K562 (cell line): ENCODE data around the gene TXN2. TPM values are rescaled to one million over a fixed set of nuclear protein-coding genes. Genes with fewer than 3 reads are reported as not detected.
A peak's percentile ranks its signal among the peaks of the same experiment; 100 is the strongest.

Source experiments
- AFF4 ChIP-seq: sonication (generic); formaldehyde crosslinking; IDR thresholded peaks from 2 replicates; pipeline ENCODE4 v1.8.0; 2023; ENCODE audit warnings: mild to moderate bottlenecking, missing genetic modification reagents
- ARID2 ChIP-seq: fragments of 450-650 bp; IDR thresholded peaks from 2 replicates; pipeline ENCODE4 v1.6.1; 2017; ENCODE audit warnings: antibody characterized with exemption, mild to moderate bottlenecking
- BCL6 ChIP-seq: fragments of 250-450 bp; sonication (Bioruptor Pico); IDR thresholded peaks from 2 replicates; pipeline ENCODE4 v1.4.0; 2020
- CREB3L1 ChIP-seq: fragments of 450-650 bp; IDR thresholded peaks from 2 replicates; pipeline ENCODE4 v1.6.1; 2014; ENCODE audit warnings: low read depth, mild to moderate bottlenecking, moderate library complexity, borderline replicate concordance
- DPF2 ChIP-seq: fragments of 450-650 bp; IDR thresholded peaks from 2 replicates; pipeline ENCODE4 v1.6.1; 2016
- HMG20A ChIP-seq: fragments of 450-650 bp; formaldehyde crosslinking; conservative IDR thresholded peaks from 2 replicates; pipeline ENCODE4 v1.4.0; 2020; ENCODE audit warnings: mild to moderate bottlenecking, mixed read lengths
- KHSRP ChIP-seq: fragments of 450-650 bp; IDR thresholded peaks from 2 replicates; pipeline ENCODE4 v1.6.1; 2017
- MBD1 ChIP-seq: fragments of 250-450 bp; sonication (Bioruptor Pico); IDR thresholded peaks from 2 replicates; pipeline ENCODE4 v1.8.0; 2022; ENCODE audit warnings: inconsistent platforms
- MTF1 ChIP-seq: fragments of 250-450 bp; sonication (Bioruptor Pico); IDR thresholded peaks from 2 replicates; pipeline ENCODE4 v1.9.0; 2021; ENCODE audit warnings: moderate library complexity, mild to moderate bottlenecking, inconsistent platforms, borderline replicate concordance
- TARDBP ChIP-seq: fragments of 450-650 bp; IDR thresholded peaks from 2 replicates; pipeline ENCODE4 v1.6.1; 2016
- ZBTB1 ChIP-seq: sonication (generic); formaldehyde crosslinking; IDR thresholded peaks from 2 replicates; pipeline ENCODE4 v1.8.1; 2023; ENCODE audit warnings: missing genetic modification reagents, low read depth, mild to moderate bottlenecking, borderline replicate concordance
- ZNF280B ChIP-seq: fragments of 250-450 bp; sonication (Bioruptor Pico); IDR thresholded peaks from 2 replicates; pipeline ENCODE4 v1.5.1; 2021; ENCODE audit warnings: mild to moderate bottlenecking
- ZNF583 ChIP-seq: fragments of 250-450 bp; sonication (Bioruptor Pico); IDR thresholded peaks from 2 replicates; pipeline ENCODE4 v1.4.0; 2020
- ZNF592 ChIP-seq: fragments of 450-650 bp; IDR thresholded peaks from 2 replicates; pipeline ENCODE4 v1.6.1; 2017; ENCODE audit warnings: antibody characterized with exemption, mild to moderate bottlenecking
- polyA plus RNA-seq, 8 experiments: library from polyadenylated mRNA; depleted of rRNA in 4 of 8; stranded (reverse) in 5 of 8; unstranded in 3 of 8; fragments of >200 nt; fragmentation: Nextera tagmentation in 2 of 8; fragmentation: Illumina TruSeq in 1 of 8; extraction: Ambion mirVana in 2 of 8; extraction: Trizol in 1 of 8; gene quantifications; 2 replicates each; pipeline versions ENCODE4 v1.2.1 to v1.2.3, GENCODE V29; 2011 to 2014; ENCODE audit warnings: inconsistent platforms in 1 of 8, missing spikeins in 1 of 8
- total RNA-seq, 7 experiments: library from RNA; depleted of rRNA in 6 of 7; stranded (reverse); fragments of >200 nt in 6 of 7; fragmentation: Illumina TruSeq in 2 of 7; extraction: Trizol in 2 of 7; gene quantifications; 2 replicates each; pipeline versions ENCODE4 v1.2.1 to v1.2.3, GENCODE V29; 2011 to 2021; ENCODE audit warnings: low replicate concordance in 1 of 7

The TXN2 gene
- total and polyA plus RNA-seq, 9 of the 15 experiments (the other 6 are each of a cell fraction or from before 2014, with no cell fraction given): 48.5 to 399 (median 118) TPM

GRCh38 chr22:36506637-36507517 is 25.4 kb upstream of the TXN2 start, which contains the start of gene FOXRED2 (continued):
- TF ChIP-seq CREB3L1 (peak; percentile 44; the same call in 1 of the 2 replicates), MTF1 (CRISPR knock-in tag) (no peak), ZNF583 (CRISPR knock-in tag) (no peak), ZNF592 (peak; percentile 98), AFF4 (peak; percentile 72; the same call in 1 of the 2 replicates), ARID2 (no peak), MBD1 (CRISPR knock-in tag) (no peak), TARDBP (no peak; the same call in 1 of the 2 replicates), ZBTB1 (CRISPR knock-in tag) (peak; percentile 71; the same call in 1 of the 2 replicates), KHSRP (no peak), HMG20A (CRISPR knock-in tag) (no peak), BCL6 (CRISPR knock-in tag) (no peak), DPF2 (no peak), ZNF280B (CRISPR knock-in tag) (no peak)
